Stimulated activated CD8-positive, alpha-beta memory T cell treated with anti-CD3 and anti-CD28 coated beads, Interleukin-7, amount 100 ng/mL, for 4 hours (primary cell): ENCODE data around the gene KCNJ14.

Source experiments
- DNase-seq, 2 donors: peaks; one replicate each; pipeline ENCODE4 v3.0.0-alpha.2; 2020; ENCODE audit warnings: low read depth in 2 of 2

KCNJ14 gene

DNA sequence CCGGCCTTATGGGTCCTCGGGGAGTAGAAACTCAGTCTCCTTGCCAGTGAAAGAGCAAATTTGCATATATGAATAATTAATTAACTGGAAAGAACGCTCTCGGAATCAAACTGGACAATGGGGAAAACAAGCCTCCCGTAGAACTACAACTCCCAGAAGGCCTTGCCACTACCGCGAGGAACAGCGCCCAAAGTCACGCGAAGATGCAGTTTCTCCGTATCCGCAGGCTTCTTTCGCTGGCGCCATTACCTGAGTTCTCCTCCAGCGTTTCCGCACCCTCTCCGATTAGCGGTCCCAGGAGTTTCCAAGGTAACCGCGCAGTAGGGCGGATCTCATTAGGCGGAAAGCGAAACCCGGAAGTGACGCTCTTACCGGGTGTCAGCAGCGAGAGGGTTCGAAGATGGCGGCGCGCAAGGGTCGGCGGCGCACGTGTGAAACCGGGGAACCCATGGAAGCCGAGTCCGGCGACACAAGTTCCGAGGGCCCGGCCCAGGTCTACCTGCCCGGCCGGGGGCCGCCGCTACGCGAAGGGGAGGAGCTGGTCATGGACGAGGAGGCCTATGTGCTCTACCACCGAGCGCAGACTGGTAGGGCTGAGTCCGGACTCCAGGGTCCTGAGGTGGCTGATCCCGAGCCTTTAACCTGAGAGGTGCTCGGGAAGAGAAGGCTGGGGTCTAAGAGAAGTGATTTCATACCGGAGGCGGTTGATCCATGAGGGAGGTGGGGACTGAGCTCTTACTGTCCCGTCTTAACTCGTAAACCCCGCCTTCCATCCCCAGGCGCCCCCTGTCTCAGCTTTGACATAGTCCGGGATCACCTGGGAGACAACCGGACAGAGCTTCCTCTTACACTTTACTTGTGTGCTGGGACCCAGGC is 9.5 kb upstream of the KCNJ14 start, which contains the start of gene GRWD1:
Gene GRWD1, plus strand, starts transcription at position 378 of the 876 bp plus-strand sequence. Its CDS starts 23 bp downstream, at position 401.
- DNase-seq: peak; percentile 90 to 95

DNA sequence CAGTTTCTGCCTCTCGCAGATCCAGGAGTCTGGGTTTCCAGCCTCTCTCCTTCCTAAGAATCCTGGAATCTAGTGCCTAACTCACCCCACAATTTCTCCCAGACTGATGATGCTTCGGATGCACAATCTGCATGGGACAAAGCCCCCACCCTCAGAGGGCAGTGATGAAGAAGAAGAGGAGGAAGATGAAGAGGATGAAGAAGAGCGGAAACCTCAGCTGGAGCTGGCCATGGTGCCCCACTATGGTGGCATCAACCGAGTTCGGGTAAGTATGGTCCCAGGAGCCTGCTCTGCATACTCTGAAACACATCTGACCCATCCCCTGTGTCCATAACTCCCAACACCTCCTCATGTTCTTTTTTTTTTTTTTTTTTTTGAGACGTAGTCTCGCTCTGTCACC is 8.8 kb upstream of the KCNJ14 start:
- DNase-seq: no peak

DNA sequence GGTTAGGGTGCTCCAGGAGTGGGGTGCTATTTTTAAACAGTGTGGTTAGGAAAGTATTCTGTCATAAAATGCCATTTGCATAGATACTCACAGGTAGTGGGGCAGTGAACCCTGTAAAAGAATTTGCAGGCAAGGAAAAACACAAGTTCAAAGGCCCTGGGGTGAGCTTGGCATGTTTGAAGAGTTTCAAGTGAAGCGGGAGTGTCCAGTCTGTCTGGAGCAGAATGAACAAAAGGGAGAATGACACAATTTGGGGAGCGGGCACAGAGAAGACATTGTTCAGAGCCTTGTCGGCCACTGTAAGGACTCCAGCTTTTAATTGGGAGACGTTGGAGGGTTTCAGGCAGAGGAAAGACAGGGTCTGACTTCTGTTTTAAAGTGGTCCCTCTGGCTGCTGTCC is 6.8 kb upstream of the KCNJ14 start:
- no peak for DNase-seq

DNA sequence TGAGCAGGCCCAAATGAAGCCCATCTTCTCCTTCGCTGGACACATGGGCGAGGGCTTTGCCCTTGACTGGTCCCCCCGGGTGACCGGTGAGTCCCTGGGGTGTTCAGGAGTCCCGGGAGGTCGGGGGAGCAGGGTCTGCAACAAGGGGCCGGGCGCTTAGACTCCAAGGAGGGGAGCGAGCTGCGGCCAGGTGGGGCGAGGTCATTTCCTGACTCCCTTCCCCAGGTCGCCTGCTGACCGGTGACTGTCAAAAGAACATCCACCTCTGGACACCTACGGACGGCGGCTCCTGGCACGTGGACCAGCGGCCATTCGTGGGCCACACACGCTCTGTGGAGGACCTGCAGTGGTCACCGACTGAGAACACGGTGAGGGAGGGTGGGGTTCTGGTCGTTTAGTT is 4.9 kb upstream of the KCNJ14 start:
- no peak for DNase-seq

DNA sequence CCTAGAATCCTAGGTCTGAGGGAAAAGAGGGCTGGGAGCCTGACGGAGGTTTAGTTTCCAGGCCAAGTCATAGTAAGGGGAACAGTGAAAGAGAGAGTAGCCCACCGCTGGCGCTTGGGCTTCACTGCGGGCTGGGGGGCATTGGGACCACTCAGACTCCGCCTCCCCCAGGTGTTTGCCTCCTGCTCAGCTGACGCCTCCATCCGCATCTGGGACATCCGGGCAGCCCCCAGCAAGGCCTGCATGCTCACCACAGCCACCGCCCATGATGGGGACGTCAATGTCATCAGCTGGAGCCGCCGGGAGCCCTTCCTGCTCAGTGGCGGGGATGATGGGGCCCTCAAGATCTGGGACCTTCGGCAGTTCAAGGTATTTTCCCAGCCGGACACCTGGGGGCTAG is 4.5 kb upstream of the KCNJ14 start:
- no peak for DNase-seq

DNA sequence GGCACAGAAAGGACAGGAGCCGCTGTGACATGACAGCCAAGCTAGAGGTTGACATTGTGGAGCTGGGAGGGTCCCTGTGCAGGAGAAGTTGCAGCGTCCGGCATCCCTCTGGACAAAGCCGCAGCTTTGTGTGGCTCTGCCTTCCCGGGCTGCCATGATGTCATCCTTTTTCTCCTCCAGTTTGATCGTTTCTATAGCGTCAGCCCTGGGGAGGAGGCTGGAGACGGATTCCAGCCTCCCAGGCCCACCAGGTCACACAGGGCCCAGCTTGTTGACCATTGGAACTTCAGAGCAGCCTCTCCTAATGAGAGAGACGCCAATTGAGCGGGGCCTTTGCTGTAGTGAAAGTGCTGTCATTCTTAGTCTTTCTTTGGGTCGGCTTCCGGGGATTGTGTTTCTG is 3.8 kb upstream of the KCNJ14 start:
- DNase-seq: no peak

DNA sequence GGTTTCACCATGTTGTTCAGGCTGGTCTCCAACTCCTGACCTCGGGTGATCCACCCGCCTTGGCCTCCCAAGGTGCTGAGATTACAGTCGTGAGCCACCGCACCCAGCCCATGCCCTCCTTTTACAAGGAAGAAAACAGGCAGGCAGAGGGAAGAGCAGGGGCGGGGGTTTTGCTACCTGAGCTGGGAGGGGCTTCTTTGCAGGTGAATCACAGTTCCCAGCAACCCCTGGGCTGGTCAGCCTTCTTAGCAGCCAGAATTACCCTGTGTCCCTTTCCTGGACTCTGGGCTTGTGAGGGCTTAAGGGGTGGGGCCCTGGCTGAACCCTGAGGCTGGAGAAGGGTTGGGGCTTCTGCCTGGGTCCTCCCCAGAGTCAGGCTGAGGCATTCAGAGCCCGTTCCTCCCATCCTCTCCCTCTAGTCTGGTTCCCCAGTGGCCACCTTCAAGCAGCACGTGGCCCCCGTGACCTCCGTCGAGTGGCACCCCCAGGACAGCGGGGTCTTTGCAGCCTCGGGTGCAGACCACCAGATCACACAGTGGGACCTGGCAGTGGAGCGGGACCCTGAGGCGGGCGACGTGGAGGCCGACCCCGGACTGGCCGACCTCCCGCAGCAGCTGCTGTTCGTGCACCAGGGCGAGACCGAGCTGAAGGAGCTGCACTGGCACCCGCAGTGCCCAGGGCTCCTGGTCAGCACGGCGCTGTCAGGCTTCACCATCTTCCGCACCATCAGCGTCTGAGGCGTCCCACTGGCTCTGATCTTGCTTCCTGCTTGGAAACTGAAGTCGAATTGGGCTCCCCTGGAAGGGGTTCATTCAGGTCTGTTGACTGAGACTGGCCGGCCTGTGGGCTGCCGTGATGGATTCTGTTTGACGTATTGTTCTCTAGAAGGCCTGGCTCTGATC is 2.8 kb upstream of the KCNJ14 start:
- DNase-seq: no peak

DNA sequence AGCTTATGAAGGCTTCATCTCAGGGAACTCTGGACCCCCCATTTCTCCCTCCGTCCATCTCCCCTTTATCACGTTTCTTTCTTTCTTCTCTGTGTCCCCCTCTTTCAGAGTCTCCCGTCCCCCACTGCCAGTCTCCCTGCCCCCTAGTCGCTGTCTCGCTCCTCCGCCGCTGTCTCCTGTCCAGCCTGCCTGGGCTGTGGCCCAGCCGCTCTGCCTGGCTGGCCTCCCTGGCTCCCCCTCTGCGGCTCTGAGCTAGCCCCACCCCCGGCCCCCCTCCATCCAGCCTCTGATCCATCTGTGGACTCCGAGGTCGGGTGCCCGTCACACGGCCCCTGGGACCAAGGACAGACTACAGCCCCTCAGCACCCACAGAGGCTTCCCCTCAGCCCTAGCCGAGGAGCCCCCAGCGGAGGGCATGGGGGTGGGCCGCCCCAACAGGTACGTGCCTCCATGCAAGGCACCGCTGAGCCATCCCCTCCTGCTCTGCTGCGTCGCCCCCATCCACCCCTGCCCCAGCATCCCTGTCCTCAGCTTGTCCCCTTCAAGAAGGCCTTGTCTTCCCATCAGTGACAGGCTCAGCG is 1.1 kb upstream of the KCNJ14 start:
- no peak for DNase-seq

DNA sequence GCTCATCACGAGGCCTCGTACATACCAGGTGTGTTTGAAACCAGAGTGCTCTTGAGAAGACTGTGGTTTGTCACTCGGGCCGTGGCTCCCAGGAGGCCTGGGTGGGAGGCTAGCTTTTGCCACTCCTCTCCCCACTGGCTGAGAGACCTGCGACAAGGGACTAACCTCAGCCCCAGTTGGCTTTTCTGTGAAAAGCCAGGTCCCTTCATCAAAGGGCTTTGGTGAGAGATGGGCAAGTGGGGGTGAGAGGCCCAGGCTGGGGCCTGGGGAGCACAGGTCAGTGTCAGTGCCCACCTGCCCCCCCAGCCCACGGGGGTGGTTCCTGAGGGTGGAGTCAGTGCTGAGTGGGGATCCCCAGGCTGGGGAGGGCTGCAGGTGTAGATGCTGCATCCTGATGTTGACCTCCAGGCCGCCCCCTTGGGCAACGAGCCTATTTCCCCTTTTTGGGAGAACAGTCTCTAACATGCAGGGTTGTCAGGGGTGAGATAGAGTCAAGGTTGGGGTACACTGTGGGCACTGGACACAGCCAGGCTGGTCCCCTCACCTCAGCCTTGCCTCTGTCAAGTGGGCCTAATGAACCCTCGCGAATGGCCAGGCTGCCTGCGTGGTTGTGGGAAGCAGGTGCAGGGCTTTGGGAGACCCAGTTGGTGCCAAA is 661 bp downstream of the KCNJ14 start:
- DNase-seq: no peak

DNA sequence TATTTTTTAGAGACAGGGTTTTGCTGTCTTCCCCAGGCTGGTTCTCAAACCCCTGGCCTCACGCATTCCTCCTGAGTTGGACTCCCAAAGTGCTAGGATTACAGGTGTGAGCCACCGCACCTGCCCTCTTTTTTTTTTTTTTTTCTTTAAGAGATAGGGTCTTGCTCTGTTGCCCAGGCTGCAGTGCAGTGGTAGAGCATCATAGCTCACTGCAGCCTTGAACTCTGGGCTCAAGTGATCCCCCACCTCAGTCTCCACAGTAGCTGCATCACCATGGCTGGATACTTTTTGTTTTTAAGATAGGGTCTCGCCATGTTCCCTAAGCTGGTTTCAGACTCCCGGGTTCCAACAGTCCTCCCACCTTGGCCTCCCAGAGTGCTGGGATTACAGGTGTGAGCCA is 1.5 kb downstream of the KCNJ14 start:
- DNase-seq: no peak

DNA sequence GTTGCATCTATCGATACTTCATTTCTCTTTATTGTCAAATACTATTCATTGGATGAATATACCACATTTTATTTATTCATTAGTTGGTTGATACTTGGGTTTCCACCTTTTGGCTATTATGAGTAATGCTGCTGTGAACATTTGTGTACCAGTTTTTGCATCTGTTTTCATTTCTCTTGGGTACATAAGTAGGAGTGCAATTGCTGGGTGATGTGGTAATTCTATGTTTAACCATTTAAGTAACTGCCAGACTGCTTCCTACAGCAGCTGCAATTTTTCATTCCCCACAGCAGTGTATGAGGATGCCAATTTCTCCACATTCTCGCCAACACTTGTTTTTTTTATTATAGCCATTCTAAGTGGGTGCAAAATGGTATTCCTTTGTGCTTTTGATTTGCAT is 2.6 kb downstream of the KCNJ14 start:
- no peak for DNase-seq

DNA sequence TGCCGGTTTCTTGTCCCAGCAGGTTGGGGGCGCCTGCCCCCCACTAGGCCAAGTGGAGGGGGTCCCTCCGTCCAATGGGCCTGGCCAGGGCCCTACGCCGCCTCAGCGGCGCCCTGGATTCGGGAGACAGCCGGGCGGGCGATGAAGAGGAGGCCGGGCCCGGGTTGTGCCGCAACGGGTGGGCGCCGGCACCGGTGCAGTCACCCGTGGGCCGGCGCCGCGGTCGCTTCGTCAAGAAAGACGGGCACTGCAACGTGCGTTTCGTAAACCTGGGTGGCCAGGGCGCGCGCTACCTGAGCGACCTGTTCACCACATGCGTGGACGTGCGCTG is 6.2 kb downstream of the KCNJ14 start:
- no peak for DNase-seq

DNA sequence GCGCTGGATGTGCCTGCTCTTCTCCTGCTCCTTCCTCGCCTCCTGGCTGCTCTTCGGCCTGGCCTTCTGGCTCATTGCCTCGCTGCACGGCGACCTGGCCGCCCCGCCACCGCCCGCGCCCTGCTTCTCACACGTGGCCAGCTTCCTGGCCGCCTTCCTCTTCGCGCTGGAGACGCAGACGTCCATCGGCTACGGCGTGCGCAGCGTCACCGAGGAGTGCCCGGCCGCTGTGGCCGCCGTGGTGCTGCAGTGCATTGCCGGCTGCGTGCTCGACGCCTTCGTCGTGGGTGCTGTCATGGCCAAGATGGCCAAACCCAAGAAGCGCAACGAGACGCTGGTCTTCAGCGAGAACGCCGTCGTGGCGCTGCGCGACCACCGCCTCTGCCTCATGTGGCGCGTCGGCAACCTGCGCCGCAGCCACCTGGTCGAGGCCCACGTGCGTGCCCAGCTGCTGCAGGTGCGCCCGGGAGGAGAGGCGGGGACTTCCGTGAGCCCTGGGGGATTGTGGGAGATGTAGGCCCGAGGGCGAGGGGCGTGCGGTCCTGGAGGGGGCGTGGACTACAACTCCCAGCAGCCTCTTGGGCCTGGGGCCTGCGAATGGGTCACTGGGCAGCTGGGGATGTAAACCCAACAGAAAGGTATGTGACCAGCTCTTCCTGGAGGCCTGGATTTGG is 6.7 kb downstream of the KCNJ14 start:
- DNase-seq: no peak

DNA sequence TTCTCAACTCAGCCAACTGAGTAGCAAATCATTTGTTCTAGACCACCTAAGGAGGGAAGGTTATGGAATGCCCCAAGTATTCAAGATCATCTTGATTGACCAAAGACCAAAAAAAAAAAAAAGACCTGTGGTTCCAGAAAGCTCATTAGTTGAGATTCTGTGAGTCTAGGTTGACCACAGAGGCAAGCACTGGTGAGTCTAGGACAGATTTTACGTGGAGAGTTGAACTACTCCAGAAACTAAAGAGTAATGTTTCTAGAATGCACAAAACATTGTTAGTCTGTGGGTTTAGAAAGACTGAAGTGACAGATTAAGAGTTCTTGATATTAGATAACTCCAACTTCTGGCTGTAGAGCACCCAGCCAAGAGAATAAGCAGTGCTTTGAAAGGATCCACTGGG is 9.8 kb downstream of the KCNJ14 start:
- DNase-seq: no peak

DNA sequence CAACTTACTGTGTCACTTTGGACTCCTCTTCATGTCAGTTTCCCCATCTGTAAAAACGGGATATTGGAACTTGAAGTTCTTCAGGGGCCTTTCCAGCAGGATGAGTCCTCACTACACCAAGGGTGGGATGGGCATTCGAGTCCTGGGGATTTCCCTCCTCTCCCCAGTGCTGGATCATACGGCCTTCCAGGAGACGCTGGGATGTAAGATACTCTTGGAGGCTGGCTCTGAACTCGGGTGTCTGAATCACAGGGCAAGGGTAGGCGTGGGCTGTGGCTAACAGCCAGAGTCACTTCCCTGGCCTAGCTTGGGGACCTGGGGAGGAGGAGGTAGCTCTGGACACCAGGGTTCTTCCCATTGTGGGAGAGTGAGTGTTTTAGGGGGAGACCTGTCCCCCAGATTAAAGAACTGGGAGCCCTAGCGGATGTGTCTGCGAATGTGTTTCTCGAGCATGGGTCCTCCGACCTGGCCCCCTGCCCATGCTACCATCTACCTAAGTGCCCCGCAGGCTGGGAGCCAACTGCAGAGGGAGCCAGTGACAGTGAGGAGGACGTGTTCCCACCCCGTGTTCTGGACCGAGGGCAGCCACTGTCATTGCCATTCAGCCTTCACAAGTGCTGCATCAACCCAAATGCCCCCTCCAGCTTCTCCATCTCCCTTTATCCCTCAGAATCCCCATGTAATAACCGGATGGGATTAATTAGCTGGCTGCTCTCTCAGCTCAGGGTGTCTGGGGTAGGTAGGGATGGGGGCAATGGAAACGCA is 11.4 kb downstream of the KCNJ14 start:
- no peak for DNase-seq

DNA sequence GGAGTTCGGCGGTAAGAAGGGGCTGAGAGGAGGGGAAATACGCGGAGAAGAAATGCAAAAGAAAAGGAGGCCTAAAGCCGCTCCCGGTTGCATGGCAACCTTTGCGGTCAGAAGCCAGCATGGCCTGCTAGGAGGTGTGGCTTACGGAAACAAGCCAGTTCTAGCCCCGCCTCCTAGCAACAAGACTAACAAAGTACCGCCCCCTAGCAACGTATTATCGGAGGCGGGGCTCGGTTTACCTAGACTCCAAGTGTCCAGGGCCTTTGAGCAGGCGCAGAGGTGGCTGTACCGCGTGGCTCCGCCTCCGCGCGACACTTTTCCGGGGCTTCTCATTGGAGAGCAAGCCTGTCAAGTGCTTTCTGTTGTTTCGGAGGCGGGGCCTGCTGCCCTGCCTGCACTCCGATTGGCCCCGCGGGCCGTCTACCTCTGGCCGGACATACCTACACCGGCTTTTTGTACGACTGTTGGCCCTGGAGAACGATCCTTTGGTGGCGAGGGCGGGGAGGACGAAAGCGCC is 13.5 kb downstream of the KCNJ14 start:
- DNase-seq: peak; percentile 99 to 100

DNA sequence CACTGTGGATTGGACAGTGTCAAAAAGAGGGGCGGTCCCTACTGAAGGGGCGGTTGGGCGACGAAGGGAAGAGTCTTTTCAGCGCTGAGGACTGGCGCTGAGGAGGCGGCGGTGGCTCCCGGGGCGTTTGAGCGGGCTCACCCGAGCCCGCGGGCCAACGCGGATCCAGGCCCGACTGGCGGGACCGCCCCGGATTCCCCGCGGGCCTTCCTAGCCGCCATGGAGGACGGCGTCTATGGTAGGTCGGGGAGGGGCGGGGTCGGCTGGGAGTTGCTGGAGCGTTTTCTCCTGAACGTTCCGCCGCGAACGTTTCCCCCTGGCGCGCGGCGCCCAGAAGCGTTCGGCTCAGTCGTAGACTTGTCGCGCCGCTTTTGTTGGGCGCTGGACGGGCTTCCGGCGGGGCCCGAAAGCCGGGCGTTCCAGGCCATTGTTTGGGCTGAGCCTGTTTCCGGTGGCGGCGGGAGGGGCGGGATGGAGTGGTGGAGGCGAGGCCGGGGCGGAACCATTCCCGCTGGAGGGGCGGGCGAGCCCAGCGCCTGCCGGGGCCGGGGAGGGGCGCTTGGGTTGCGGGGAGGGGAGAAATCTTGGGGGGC is 14.0 kb downstream of the KCNJ14 start, which contains the start of gene CYTH2:
Gene CYTH2, plus strand, starts transcription at position 81 of the 593 bp plus-strand sequence. Its CDS starts 139 bp downstream, at position 220.
- peak in 1 of 2 donors; percentile 53 for DNase-seq

DNA sequence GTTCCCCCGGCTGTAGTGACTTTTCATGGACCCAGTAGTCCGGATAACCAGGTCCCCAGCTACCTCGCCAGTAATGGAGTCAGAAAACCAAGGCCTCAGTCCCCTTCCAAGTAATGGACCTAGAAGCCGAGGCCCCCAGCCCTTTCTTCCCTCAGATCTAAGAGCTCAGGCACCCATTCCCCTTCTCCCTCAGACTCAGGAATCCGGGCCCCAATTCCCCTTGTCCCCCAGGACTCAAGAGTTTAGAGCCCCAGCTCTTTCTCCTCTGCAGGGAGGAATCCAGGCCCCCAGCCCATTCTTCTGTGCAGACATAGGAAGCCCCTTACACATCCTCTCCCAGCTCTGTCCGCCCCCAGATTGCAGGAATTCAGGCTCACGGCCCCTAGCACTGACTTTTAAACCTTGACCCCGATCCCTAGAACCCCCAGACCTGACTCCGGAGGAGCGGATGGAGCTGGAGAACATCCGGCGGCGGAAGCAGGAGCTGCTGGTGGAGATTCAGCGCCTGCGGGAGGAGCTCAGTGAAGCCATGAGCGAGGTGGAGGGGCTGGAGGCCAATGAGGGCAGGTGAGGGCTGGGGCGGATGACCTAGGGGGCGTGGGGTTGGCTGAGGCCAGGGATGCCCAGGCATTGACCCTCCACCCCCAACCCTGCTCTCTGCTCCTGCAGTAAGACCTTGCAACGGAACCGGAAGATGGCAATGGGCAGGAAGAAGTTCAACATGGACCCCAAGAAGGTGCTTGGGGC is 14.7 kb downstream of the KCNJ14 start:
- DNase-seq: no peak

DNA sequence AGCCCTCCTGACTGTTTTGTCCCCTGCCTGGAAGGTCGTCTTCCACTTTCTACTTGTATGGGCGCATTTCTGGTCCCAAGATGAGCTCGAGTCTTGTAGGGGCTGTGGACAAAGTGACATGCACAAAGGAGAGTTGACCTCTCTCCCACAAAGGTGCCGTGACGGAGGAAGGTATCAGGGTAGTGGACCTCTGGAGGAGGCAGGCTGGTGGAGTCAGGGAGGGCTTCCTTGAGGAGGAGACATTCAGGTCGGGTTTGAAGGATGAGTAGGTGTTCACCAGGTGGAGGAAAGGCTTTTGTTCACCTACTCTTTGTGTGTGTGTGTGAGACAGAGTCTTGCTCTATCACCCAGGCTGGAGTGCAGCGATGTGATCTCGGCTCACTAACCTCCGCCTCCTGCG is 15.5 kb downstream of the KCNJ14 start:
- no peak for DNase-seq
